Skeletal muscle tissue (tissue), 4 donors: ENCODE data around the gene TBX1. TPM values are rescaled to one million over a fixed set of nuclear protein-coding genes. Genes with fewer than 3 reads are reported as not detected.

Experiments
- H3K27ac ChIP-seq: one replicate; pipeline ENCODE4 v1.7.0; 2013; ENCODE audit warnings: mild to moderate bottlenecking, low read depth, low read length, inconsistent platforms
- H3K27me3 ChIP-seq, 3 donors: one replicate each; pipeline ENCODE4 v1.7.0; 2013; ENCODE audit warnings: low read length in 3 of 3; ENCODE audit not compliant: control insufficient read depth in 3 of 3, insufficient read depth in 3 of 3
- H3K36me3 ChIP-seq, 3 donors: one replicate each; pipeline ENCODE4 v1.7.0; 2013; ENCODE audit warnings: low read length in 3 of 3; ENCODE audit not compliant: control insufficient read depth in 3 of 3, insufficient read depth in 3 of 3
- H3K4me1 ChIP-seq, 3 donors: one replicate each; pipeline ENCODE4 v1.7.0; 2013; ENCODE audit warnings: low read length in 3 of 3, mild to moderate bottlenecking in 3 of 3; ENCODE audit not compliant: control insufficient read depth in 3 of 3, insufficient read depth in 3 of 3
- H3K4me3 ChIP-seq, 3 donors: one replicate each; pipeline ENCODE4 v1.7.0; 2013; ENCODE audit warnings: low read length in 3 of 3
- H3K9ac ChIP-seq, 3 donors: one replicate each; pipeline ENCODE4 v1.7.0; 2013; ENCODE audit warnings: low read length in 3 of 3, mild to moderate bottlenecking in 3 of 3, moderate library complexity in 2 of 3, low read depth in 1 of 3
- H3K9me3 ChIP-seq, 3 donors: one replicate each; pipeline ENCODE4 v1.7.0; 2013; ENCODE audit warnings: low read length in 3 of 3; ENCODE audit not compliant: control insufficient read depth in 3 of 3
- total RNA-seq: library from RNA; depleted of rRNA; stranded (reverse); fragments of >200 nt; gene quantifications from one replicate; pipeline ENCODE4 v1.2.3, GENCODE V29; 2014
- donor health status: Osteomylitis.

TBX1 gene
- total RNA-seq, 1 donor from 2014 or later = 4.2 TPM

DNA sequence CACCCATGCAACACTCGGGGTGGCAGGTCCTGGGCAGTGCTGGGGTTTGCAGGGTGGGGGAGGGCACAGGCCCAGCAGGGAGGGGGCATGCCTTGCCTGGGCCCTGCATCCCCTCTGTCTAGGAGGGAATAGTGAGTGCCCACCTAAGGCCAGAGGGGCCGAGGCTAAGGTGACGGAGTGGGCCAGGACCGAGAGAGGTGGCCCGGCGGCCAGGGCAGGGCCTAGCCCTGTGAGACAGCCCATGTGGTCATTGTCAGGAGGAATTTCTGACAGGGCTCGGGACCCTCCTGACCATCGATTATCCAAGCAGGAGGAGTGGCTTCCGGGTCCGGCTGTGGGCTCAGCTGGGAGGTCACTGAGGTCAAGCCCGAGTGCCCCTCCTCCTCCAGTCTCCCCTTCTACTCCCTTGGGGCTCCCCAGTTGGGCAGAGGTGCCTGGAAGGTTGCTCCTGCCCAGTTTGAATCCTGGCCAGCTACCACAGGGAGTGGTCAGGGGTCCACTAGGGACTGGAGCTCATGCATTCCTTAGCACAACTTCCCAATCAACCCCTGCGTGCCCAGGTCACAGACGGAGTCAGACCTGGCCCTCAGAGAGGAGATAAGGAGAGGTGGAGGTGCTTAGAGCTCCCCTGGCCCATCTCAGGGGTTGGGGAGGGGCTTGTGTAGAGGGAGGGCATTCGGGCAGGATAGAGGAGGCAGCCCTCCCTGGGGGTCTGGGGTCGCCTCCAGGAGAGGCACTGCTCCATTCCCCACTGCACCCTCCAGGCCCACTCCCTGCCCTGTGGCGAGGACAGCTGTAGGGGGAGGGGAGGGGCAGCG is 22.5 kb upstream of the TBX1 start:
- H3K27ac ChIP-seq = no peak overlapping the region
- no peaks in the 10 kb centered on the region for H3K4me1 ChIP-seq
- H3K9me3 ChIP-seq = no peaks in the 10 kb centered on the region
- no peak overlapping the region for H3K9ac ChIP-seq
- no peaks in the 10 kb centered on the region for H3K27me3 ChIP-seq
- no peak overlapping the region for H3K4me3 ChIP-seq
- H3K36me3 ChIP-seq = no peaks in the 10 kb centered on the region

DNA sequence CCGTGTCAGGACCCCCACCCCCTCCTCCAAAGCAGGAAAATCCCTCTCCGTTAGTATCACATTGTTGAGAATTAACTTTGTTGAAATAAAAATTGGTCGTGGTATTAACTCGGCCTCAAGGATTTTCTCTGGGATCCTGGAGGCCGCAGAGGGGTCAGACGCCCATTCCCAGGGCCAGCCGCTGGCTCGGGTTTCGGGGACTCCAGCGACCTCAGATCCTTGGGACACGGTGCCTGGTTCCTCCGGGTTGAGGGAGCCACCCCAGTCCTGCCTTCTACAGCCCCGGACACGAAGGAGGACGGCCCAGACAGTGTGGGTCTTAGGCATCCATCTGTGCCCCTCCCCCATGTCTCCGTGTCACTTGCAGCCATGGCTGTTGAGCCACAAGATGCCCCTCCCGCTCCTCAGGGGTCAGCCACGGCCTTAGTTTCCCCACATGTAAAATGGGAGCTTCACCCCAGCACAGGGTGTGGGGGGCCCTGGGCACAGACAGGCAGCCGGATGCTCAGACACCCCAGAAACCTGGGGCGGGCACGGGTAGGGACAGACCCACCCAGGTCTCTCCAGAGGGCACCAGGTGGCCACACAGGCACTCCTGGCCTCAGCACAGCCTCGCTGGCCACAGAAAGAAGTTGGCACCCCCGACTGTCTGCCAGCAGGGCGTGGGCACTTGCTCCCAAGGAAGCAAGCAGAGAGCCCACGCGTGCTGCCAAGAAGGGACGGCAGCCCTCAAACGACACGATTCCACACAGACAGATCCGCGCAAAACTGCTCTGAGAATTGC is 21.7 kb upstream of the TBX1 start:
- no peaks in the 10 kb centered on the region for H3K27me3 ChIP-seq
- H3K4me3 ChIP-seq = no peak overlapping the region
- no peaks in the 10 kb centered on the region for H3K36me3 ChIP-seq
- peaks cover 0 to 1% (median under 1%) of the 10 kb centered on the region in 3 donors for H3K4me1 ChIP-seq
- H3K9me3 ChIP-seq = no peaks in the 10 kb centered on the region
- no peak overlapping the region for H3K9ac ChIP-seq
- no peak overlapping the region for H3K27ac ChIP-seq

DNA sequence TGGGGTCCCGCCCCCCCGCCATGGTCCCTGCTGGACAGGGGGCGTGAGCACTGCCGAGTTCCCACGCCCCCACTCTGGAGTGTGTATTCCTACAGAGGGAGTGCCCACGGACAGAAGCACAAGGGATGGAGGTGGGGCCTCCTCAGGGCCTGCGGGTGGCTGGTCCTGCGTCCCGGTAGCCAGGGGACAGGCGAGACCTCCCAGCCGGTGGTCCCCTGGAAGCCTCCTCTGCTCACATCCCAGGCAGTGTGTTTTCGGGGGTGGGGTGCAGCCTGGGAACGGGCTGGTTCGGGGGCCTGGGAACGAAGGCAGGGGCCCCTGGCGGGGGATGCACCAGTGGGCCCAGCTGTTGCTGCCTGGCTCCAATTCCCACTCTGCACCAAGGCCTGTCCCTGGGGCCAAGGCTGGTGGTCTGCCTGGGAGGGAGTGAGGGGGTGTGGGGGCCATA is 21.1 kb upstream of the TBX1 start:
- H3K4me1 ChIP-seq = peaks cover 4 to 8% (median 7%) of the 10 kb centered on the region in 3 donors
- no peaks in the 10 kb centered on the region for H3K27me3 ChIP-seq
- H3K36me3 ChIP-seq = no peaks in the 10 kb centered on the region

GRCh38 chr22:19739911-19740449 is 20.6 kb upstream of the TBX1 start:
- Histone ChIP-seq H3K36me3 (no peaks in the 10 kb centered on the region), H3K9ac (no peak overlapping the region), H3K4me3 (no peak overlapping the region)

More for the DNA sequence above, 21.1 kb upstream of the TBX1 start:
- no peak overlapping the region for H3K27ac ChIP-seq
- no peak overlapping the region for H3K9ac ChIP-seq
- H3K9me3 ChIP-seq = no peaks in the 10 kb centered on the region
- H3K4me3 ChIP-seq = no peak overlapping the region

DNA sequence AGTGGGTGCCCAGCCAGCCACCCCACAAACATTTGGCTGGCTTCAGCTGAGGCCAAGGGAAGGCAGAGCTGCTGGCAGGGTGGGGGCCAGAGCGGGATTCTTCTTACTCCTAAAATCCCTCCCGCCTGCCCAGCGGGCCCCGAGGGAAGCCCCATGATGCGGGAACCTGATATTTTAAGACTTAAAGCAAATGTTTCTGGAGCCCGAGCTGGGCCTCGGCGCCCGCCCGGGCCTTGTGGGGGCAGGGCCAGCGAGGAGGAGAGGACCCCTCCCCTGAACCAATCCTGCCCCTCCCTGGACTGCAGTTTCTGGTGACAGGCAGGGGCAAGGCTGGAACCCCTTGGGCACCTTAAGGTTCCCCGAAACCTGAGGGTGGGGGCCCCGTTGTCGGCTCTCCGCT is 20.0 kb upstream of the TBX1 start:
- Histone ChIP-seq H3K27me3 (no peaks in the 10 kb centered on the region), H3K9ac (no peak overlapping the region), H3K36me3 (no peaks in the 10 kb centered on the region), H3K4me1 (peaks cover 12 to 18% (median 16%) of the 10 kb centered on the region in 3 donors), H3K9me3 (no peaks in the 10 kb centered on the region), H3K27ac (no peak overlapping the region), H3K4me3 (no peak overlapping the region)

More at GRCh38 chr22:19739911-19740449, 20.6 kb upstream of the TBX1 start:
- Histone ChIP-seq H3K4me1 (peaks cover 9 to 13% (median 12%) of the 10 kb centered on the region in 3 donors), H3K27ac (no peak overlapping the region), H3K27me3 (no peaks in the 10 kb centered on the region), H3K9me3 (no peaks in the 10 kb centered on the region)

DNA sequence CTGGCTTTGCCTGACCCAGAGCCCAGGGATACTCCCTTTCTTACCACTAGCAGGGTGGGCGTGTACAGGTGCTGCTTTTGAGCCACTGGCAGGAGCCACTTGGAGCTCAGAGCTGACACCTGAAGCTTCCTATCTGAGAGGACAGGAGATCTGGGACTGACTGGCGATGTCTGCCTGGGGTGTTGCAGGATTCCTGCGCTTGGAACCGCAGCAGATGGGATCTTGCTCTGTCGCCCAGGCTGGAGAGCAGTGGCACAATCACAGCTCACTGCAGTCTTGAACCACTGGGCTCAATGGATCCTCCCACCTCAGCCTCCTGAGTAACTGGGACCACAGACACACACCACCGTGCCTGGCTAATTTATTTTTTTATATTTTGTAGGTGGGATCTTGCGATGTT is 19.5 kb upstream of the TBX1 start:
- H3K27me3 ChIP-seq = no peaks in the 10 kb centered on the region
- no peak overlapping the region for H3K4me3 ChIP-seq
- no peaks in the 10 kb centered on the region for H3K9me3 ChIP-seq
- no peak overlapping the region for H3K27ac ChIP-seq
- peaks cover 17 to 23% (median 20%) of the 10 kb centered on the region in 3 donors for H3K4me1 ChIP-seq
- H3K9ac ChIP-seq = no peak overlapping the region
- H3K36me3 ChIP-seq = no peaks in the 10 kb centered on the region

GRCh38 chr22:19742160-19743066 is 18.2 kb upstream of the TBX1 start:
- Histone ChIP-seq H3K36me3 (no peaks in the 10 kb centered on the region), H3K27me3 (no peaks in the 10 kb centered on the region), H3K4me1 (peaks cover 22 to 31% (median 26%) of the 10 kb centered on the region in 3 donors), H3K9ac (peak overlapping the region in 2 of 3 donors; percentile 16 to 20), H3K9me3 (no peaks in the 10 kb centered on the region), H3K27ac (no peak overlapping the region), H3K4me3 (no peak overlapping the region)

GRCh38 chr22:19743081-19743480 is 17.5 kb upstream of the TBX1 start:
- no peak overlapping the region for H3K4me3 ChIP-seq
- H3K4me1 ChIP-seq = peaks cover 22 to 31% (median 26%) of the 10 kb centered on the region in 3 donors
- no peak overlapping the region for H3K27ac ChIP-seq
- peak overlapping the region in 1 of 3 donors; percentile 16 for H3K9ac ChIP-seq
- no peaks in the 10 kb centered on the region for H3K9me3 ChIP-seq
- no peaks in the 10 kb centered on the region for H3K27me3 ChIP-seq
- H3K36me3 ChIP-seq = no peaks in the 10 kb centered on the region

- H3K27ac ChIP-seq = no peak overlapping the region
Measured at GRCh38 chr22:19743651-19744050, 16.9 kb upstream of the TBX1 start.

More at GRCh38 chr22:19743651-19744050, 16.9 kb upstream of the TBX1 start:
- H3K4me1 ChIP-seq = peaks cover 22 to 32% (median 26%) of the 10 kb centered on the region in 3 donors
- H3K9ac ChIP-seq = no peak overlapping the region
- H3K27me3 ChIP-seq = no peaks in the 10 kb centered on the region
- H3K36me3 ChIP-seq = no peaks in the 10 kb centered on the region
- H3K9me3 ChIP-seq = no peaks in the 10 kb centered on the region
- no peak overlapping the region for H3K4me3 ChIP-seq
